MM.1S (cell line): ENCODE measurements around the gene ADGRL3.

Experiments
- EZH2phosphoT487 ChIP-seq: fragments of 300-600 bp; sonication (generic); IDR thresholded peaks from 2 replicates; pipeline ENCODE4 v1.6.1; 2018; ENCODE audit warnings: antibody characterized with exemption, low read length
- TF ChIP-seq, protein P1 (sequence below): fragments of 300-600 bp; sonication (generic); IDR thresholded peaks from 2 replicates; pipeline ENCODE4 v1.5.1; 2016; ENCODE audit warnings: antibody characterized with exemption, low read length, mixed read lengths

- no peak for TF ChIP-seq EZH2phosphoT487
- TF ChIP-seq, protein P1, sequence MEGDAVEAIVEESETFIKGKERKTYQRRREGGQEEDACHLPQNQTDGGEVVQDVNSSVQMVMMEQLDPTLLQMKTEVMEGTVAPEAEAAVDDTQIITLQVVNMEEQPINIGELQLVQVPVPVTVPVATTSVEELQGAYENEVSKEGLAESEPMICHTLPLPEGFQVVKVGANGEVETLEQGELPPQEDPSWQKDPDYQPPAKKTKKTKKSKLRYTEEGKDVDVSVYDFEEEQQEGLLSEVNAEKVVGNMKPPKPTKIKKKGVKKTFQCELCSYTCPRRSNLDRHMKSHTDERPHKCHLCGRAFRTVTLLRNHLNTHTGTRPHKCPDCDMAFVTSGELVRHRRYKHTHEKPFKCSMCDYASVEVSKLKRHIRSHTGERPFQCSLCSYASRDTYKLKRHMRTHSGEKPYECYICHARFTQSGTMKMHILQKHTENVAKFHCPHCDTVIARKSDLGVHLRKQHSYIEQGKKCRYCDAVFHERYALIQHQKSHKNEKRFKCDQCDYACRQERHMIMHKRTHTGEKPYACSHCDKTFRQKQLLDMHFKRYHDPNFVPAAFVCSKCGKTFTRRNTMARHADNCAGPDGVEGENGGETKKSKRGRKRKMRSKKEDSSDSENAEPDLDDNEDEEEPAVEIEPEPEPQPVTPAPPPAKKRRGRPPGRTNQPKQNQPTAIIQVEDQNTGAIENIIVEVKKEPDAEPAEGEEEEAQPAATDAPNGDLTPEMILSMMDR: no peak
These were observed 628.8 kb downstream of the ADGRL3 start for GRCh38 chr4:61828960-61829359.
